D721Med (cell line): Measurements from ENCODE around the gene UGT1A5.

Experiments used
- DNase-seq: peaks from one replicate; pipeline ENCODE4 v3.0.0; 2011; ENCODE audit warnings: low spot score; ENCODE audit not compliant: insufficient read length
- FAIRE-seq: peaks from 2 replicates; lab custom pipeline; 2011; peaks lifted over from hg19 to GRCh38; lab: Jason Lieb, UNC
- CTCF ChIP-seq: IDR thresholded peaks from 2 replicates; pipeline ENCODE4 v1.5.1; 2012; ENCODE audit warnings: mild to moderate bottlenecking, control low read depth; ENCODE audit not compliant: insufficient read depth; ENCODE audit errors: missing control alignments

Gene UGT1A5

DNA sequence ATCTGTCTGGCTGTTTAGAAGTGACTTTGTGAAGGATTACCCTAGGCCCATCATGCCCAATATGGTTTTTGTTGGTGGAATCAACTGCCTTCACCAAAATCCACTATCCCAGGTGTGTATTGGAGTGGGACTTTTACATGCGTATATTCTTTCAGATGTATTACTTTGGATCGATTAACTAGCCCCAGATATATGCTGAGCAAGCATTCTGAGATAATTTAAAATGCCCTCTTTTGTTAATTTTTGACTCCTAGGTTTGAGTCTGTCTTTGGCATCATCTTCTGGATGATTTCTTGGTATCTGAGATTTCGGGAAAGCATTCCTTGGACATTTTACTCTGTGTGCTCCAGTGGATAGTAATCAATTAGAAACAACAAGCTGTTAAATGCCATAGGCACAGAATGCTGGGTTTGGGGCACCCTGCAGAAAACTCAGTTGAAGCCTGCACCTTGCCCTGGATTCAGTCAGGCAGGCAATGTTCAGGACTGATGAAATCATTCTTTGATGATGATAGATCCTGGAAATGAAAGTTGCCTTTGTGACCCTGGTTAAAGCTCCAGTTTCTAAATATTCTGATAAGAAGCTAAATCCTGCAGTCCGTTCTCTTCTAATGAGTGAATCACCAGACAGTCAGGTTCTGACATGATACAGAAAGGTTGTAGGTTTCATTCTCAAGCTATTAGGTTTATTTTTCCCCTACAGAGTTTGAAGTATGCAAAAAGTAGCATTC, 48.5 kb downstream of the UGT1A5 start:
- DNase-seq (no peak), FAIRE-seq (no peak)
- no peak for TF ChIP-seq CTCF

DNA sequence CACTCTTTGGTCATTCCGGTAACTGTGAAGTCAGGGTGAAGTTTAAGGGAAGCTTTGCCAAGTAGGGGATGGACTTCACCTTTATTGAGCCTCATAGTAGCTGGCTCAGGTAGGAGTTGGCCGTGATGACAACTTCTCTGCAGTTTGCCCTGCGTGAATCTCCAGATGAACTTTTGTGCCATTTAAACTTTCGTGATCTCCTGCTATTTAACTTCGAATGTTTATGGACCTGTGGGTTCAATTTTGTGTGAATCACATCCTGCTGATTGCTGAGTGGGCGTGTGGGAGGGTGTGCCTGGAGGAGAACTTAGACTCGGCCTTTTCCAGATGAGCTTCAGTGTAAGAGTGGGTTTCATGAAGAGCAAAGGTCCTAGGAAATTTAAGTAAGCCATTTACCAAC, 51.6 kb downstream of the UGT1A5 start:
- TF ChIP-seq CTCF: no peak
- DNase-seq (no peak), FAIRE-seq (no peak)

DNA sequence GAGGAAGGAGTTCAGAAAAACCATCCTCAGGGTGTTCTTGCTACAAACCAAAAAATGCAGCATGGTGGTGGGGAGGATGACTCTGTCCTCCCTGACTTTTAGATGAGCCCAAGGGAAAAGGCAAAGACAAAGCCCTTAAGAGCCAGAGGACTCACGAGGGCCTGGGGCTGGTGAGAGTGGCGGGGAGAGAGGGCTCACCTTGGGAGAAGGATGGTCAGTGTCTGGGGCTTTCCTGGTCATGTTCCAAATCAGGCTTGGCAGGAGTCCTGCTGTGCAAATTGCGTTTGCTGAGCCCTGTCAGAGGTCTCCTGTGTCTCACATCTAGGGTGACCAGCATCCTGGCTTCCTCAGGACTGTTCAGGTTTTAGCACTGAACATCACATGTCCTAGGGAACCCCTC, 52.1 kb downstream of the UGT1A5 start:
- FAIRE-seq: no peak
- DNase-seq: no peak
- no peak for TF ChIP-seq CTCF

DNA sequence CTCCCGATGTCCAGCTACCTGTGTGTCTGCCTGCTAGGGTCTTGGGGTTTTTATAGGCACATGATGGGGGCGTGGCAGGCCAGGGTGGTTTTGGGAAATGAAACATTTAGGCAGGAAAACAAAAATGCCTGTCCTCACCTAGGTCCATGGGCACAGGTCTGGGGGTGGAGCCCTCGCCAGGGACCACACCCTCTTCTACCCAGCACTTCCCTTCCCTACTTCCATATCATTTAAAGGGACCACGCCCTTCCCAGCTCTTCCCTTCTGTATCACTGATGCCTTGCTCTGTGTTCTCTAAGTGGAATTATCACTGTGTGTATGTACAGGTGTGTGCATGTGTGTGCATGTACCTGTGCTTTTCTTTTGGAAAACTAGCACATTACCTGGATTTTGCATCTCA, 53.7 kb downstream of the UGT1A5 start:
- FAIRE-seq: no peak
- DNase-seq: no peak
- no peak for TF ChIP-seq CTCF

GRCh38 chr2:233768076-233768475, 55.4 kb downstream of the UGT1A5 start:
- TF ChIP-seq CTCF: no peak
- no peak for DNase-seq
- no peak for FAIRE-seq

- no peak for TF ChIP-seq CTCF
- no peak for FAIRE-seq
Measured at GRCh38 chr2:233769260-233769659, 56.6 kb downstream of the UGT1A5 start.

GRCh38 chr2:233772153-233772552, 59.4 kb downstream of the UGT1A5 start:
- DNase-seq (no peak), FAIRE-seq (no peak)
- TF ChIP-seq CTCF: no peak

More at GRCh38 chr2:233769260-233769659, 56.6 kb downstream of the UGT1A5 start:
- no peak for DNase-seq
